ENCODE results near the gene FBXW7. TPM values are rescaled to one million over a fixed set of nuclear protein-coding genes. Genes with fewer than 3 reads are reported as not detected.

The FBXW7 gene
- polyA plus RNA-seq, 2 of the 4 experiments (the other 2 are of a cell fraction) = 7.2 to 12.5 TPM

DNA sequence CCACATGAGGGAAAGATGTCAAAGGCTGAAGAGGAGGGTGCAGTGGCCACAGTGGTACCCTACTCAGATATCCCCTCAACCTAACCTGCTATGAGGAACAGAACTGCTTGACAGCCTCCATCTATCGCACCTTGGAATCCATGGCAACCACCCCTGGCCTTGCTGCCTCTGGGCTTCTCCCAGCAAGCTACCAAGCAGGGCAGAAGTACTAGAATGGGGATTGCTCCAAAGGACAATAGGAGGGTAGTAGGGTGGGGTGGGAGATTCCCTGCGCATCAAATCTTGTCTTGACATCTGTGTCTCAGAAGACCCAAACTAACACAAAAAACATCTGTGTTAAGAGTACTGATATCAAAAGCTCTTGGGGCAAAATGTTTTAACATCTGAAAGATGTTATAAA is 118.2 kb downstream of the FBXW7 start:
- POLR2A ChIA-PET = no interaction called here
- no peaks in the 10 kb centered on the region for H3K9me3 ChIP-seq
- H3K27ac ChIP-seq = no peak overlapping the region
- CTCF ChIA-PET = interaction anchor here (0.7 to 1.3 kb wide), 4 partner anchors 15 to 223 kb away, joined by 3 to 4 read pairs (median 4); no protein-coding TSS in a partner anchor
- ATAC-seq (no peak), DNase-seq (ENCODE audit: low read depth in 1 of 2, low spot score in 1 of 2) (no peak), FAIRE-seq (no peak)
- no peak overlapping the region for H3K4me2 ChIP-seq
- H3K4me1 ChIP-seq = peaks cover 22% of the 10 kb centered on the region
- 81% methylated on average over 2 of the region's 2 CpGs for WGBS (ENCODE audit: missing lambda C conversion rate)
- TF ChIP-seq, protein P1, sequence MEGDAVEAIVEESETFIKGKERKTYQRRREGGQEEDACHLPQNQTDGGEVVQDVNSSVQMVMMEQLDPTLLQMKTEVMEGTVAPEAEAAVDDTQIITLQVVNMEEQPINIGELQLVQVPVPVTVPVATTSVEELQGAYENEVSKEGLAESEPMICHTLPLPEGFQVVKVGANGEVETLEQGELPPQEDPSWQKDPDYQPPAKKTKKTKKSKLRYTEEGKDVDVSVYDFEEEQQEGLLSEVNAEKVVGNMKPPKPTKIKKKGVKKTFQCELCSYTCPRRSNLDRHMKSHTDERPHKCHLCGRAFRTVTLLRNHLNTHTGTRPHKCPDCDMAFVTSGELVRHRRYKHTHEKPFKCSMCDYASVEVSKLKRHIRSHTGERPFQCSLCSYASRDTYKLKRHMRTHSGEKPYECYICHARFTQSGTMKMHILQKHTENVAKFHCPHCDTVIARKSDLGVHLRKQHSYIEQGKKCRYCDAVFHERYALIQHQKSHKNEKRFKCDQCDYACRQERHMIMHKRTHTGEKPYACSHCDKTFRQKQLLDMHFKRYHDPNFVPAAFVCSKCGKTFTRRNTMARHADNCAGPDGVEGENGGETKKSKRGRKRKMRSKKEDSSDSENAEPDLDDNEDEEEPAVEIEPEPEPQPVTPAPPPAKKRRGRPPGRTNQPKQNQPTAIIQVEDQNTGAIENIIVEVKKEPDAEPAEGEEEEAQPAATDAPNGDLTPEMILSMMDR (IDR thresholded peaks at IDR 0.05) = no peak
- TF ChIP-seq HMGXB4 (CRISPR knock-in tag; IDR thresholded peaks at IDR 0.05; ENCODE audit: borderline replicate concordance) (no peak), TFCP2L1 (CRISPR knock-in tag; IDR thresholded peaks at IDR 0.05) (no peak), HDAC2 (IDR thresholded peaks at IDR 0.05) (no peak), RCOR1 (IDR thresholded peaks at IDR 0.05; ENCODE audit: low read depth, low read length) (no peak), HOXB13 (CRISPR knock-in tag; IDR thresholded peaks at IDR 0.05; ENCODE audit: low read depth) (no peak), TP53 (CRISPR knock-in tag; IDR thresholded peaks at IDR 0.05) (no peak), FOSL2 (IDR thresholded peaks at IDR 0.05) (no peak), FOSL2 (CRISPR knock-in tag; IDR thresholded peaks at IDR 0.05) (no peak), HEYL (CRISPR knock-in tag; IDR thresholded peaks at IDR 0.05) (no peak), FOXS1 (CRISPR knock-in tag; IDR thresholded peaks at IDR 0.05) (no peak), MAFK (IDR thresholded peaks at IDR 0.05; ENCODE audit: partially characterized antibody) (no peak), RNF2 (IDR thresholded peaks at IDR 0.05; ENCODE audit: borderline replicate concordance, low read depth) (no peak), EHF (CRISPR knock-in tag; IDR thresholded peaks at IDR 0.05) (no peak), KDM1A (IDR thresholded peaks at IDR 0.05; ENCODE audit: low read depth) (no peak), MAZ (IDR thresholded peaks at IDR 0.05; ENCODE audit: borderline replicate concordance, low read depth, low read length) (no peak), CHD4 (IDR thresholded peaks at IDR 0.05; ENCODE audit: borderline replicate concordance) (no peak), BHLHE40 (IDR thresholded peaks at IDR 0.05; ENCODE audit: low read depth, low read length) (no peak), EHMT2 (IDR thresholded peaks at IDR 0.05; ENCODE audit: low read depth) (no peak)
- TF ChIP-seq, protein P2, sequence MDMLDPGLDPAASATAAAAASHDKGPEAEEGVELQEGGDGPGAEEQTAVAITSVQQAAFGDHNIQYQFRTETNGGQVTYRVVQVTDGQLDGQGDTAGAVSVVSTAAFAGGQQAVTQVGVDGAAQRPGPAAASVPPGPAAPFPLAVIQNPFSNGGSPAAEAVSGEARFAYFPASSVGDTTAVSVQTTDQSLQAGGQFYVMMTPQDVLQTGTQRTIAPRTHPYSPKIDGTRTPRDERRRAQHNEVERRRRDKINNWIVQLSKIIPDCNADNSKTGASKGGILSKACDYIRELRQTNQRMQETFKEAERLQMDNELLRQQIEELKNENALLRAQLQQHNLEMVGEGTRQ (IDR thresholded peaks at IDR 0.05) = no peak
- H3K4me3 ChIP-seq = no peak overlapping the region

GRCh38 chr4:152415980-152416379 is 119.9 kb downstream of the FBXW7 start:
- no peak for FAIRE-seq
- CTCF ChIA-PET = no interaction called here
- peak overlapping the region; percentile 55 for H3K4me2 ChIP-seq

More at GRCh38 chr4:152415980-152416379, 119.9 kb downstream of the FBXW7 start:
- no peak overlapping the region for H3K27ac ChIP-seq
- peaks cover 22% of the 10 kb centered on the region for H3K4me1 ChIP-seq
- no peak for DNase-seq (ENCODE audit: low read depth in 1 of 2, low spot score in 1 of 2)
- POLR2A ChIA-PET = no interaction called here
- no peak overlapping the region for H3K4me3 ChIP-seq
- ATAC-seq = no peak
- 5% methylated on average over 2 of the region's 2 CpGs for WGBS (ENCODE audit: missing lambda C conversion rate)
- H3K9me3 ChIP-seq = no peaks in the 10 kb centered on the region
- TF ChIP-seq TP53 (CRISPR knock-in tag; IDR thresholded peaks at IDR 0.05) (no peak), FOSL2 (IDR thresholded peaks at IDR 0.05) (no peak), FOSL2 (CRISPR knock-in tag; IDR thresholded peaks at IDR 0.05) (no peak)

All from A549 (cell line).